Measurements from ENCODE around the gene NPHP4. TPM values are rescaled to one million over a fixed set of nuclear protein-coding genes. Genes with fewer than 3 reads are reported as not detected.

NPHP4 gene
- total RNA-seq, 1 experiment from 2014 or later, result 18.8 TPM

DNA sequence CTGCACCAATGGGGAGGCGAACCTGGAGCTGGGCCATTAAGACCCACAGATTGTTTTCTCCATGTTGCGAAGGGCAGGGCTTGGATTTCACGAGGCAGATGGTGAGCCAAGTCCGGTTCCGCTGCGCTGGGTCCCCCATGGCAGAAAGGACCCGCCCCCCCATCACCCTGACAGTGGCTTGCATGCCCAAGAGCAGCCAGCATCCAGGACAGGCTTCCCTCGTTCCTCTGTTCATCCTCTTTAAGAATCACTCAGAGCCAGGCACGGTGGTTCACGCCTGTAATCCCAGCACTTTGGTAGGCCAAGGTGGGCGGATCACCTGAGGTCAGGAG, 15.8 kb upstream of the NPHP4 start:
- Histone ChIP-seq H3K27me3 (ENCODE audit: low read length) (no peaks in the 10 kb centered on the region), H3F3A (ENCODE audit: low read length, unreplicated experiment) (no peaks in the 10 kb centered on the region), H2AFZ (ENCODE audit: low read length) (no peak overlapping the region), H3K4me1 (ENCODE audit: insufficient read depth, low read length) (no peaks in the 10 kb centered on the region), H3K9me3 (ENCODE audit: low read length) (no peaks in the 10 kb centered on the region), H3K27ac (ENCODE audit: low read length) (no peak overlapping the region), H3K4me3 (ENCODE audit: low read length) (no peak overlapping the region), H3K4me2 (ENCODE audit: low read length) (no peak overlapping the region), H4K20me1 (ENCODE audit: low read length) (no peaks in the 10 kb centered on the region), H3K36me3 (ENCODE audit: low read depth, low read length) (no peaks in the 10 kb centered on the region), H3K9ac (ENCODE audit: low read length) (no peak overlapping the region), H3K9me2 (replicated peaks; ENCODE audit: low read length) (no peaks in the 10 kb centered on the region), H3K79me2 (ENCODE audit: low read length) (no peaks in the 10 kb centered on the region)
- intact Hi-C loops (cut with micrococcal nuclease), result no loop called here
- TF ChIP-seq EZH2phosphoT487 (IDR thresholded peaks at IDR 0.05; ENCODE audit: borderline replicate concordance, low read length) (no peak), EZH2 (IDR thresholded peaks at IDR 0.05; ENCODE audit: low read length, unreplicated experiment) (no peak)
- TF ChIP-seq, protein P1, sequence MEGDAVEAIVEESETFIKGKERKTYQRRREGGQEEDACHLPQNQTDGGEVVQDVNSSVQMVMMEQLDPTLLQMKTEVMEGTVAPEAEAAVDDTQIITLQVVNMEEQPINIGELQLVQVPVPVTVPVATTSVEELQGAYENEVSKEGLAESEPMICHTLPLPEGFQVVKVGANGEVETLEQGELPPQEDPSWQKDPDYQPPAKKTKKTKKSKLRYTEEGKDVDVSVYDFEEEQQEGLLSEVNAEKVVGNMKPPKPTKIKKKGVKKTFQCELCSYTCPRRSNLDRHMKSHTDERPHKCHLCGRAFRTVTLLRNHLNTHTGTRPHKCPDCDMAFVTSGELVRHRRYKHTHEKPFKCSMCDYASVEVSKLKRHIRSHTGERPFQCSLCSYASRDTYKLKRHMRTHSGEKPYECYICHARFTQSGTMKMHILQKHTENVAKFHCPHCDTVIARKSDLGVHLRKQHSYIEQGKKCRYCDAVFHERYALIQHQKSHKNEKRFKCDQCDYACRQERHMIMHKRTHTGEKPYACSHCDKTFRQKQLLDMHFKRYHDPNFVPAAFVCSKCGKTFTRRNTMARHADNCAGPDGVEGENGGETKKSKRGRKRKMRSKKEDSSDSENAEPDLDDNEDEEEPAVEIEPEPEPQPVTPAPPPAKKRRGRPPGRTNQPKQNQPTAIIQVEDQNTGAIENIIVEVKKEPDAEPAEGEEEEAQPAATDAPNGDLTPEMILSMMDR (conservative IDR thresholded peaks at IDR 0.05; ENCODE audit: low read depth, low read length), result no peak
- DNase-seq (no peak), ATAC-seq (no peak)
- ChIA-PET CTCF (no interaction called here), POLR2A (ENCODE audit: unreplicated experiment) (no interaction called here)
- BruUV-seq (replicated peaks), result no TSS peak

DNA sequence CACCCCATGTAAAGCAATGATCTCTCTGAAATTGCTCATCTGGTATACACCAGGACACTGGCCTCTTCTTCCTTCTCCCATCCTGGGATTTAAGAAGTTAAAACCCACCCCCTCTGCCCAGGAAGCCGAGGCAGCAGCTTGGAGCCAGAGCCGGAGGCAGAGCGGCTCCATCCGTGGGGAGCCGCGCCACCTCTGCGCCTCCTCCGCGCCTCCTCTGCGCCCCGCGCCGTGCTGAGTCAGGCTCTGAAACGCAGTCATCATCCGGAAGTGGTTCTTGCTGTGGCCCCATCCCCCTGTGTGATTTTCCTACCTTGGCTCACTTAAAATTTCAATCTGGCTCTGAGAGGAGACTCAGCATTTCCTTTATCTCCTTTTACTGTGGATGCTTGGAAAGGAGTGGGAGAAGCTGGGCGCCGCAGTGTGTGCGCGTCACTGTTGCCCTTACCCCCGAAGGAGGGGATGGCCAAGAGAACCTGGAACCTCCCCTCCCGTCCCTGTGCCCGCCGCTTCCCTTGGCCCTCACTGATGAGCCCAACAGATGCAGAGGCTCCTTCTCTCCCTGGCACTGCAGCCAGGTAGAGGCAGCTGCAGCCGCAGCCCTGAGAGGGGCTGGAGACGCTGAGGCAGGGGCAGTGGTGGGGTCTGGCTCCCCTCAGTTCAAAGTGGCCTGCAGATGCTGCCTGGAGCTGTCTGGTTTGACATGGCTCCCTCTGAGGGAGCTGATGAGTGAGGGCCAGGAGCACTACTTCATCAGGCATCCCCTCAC, 15.3 kb upstream of the NPHP4 start:
- ChIA-PET CTCF (no interaction called here), POLR2A (ENCODE audit: unreplicated experiment) (no interaction called here)
- Histone ChIP-seq H3K79me2 (ENCODE audit: low read length) (no peaks in the 10 kb centered on the region), H3K27ac (ENCODE audit: low read length) (no peak overlapping the region), H3K27me3 (ENCODE audit: low read length) (no peaks in the 10 kb centered on the region), H3K9me3 (ENCODE audit: low read length) (no peaks in the 10 kb centered on the region), H3K4me3 (ENCODE audit: low read length) (no peak overlapping the region), H3F3A (ENCODE audit: low read length, unreplicated experiment) (no peaks in the 10 kb centered on the region), H3K4me1 (ENCODE audit: insufficient read depth, low read length) (no peaks in the 10 kb centered on the region), H2AFZ (ENCODE audit: low read length) (no peak overlapping the region), H4K20me1 (ENCODE audit: low read length) (no peaks in the 10 kb centered on the region), H3K9me2 (replicated peaks; ENCODE audit: low read length) (no peaks in the 10 kb centered on the region), H3K36me3 (ENCODE audit: low read depth, low read length) (no peaks in the 10 kb centered on the region), H3K9ac (ENCODE audit: low read length) (no peak overlapping the region), H3K4me2 (ENCODE audit: low read length) (no peak overlapping the region)
- no TSS peak for BruUV-seq (replicated peaks)
- ATAC-seq (no peak), DNase-seq (no peak)
- intact Hi-C loops (cut with micrococcal nuclease), result no loop called here
- TF ChIP-seq, protein P1 (conservative IDR thresholded peaks at IDR 0.05; ENCODE audit: low read depth, low read length), result no peak

DNA sequence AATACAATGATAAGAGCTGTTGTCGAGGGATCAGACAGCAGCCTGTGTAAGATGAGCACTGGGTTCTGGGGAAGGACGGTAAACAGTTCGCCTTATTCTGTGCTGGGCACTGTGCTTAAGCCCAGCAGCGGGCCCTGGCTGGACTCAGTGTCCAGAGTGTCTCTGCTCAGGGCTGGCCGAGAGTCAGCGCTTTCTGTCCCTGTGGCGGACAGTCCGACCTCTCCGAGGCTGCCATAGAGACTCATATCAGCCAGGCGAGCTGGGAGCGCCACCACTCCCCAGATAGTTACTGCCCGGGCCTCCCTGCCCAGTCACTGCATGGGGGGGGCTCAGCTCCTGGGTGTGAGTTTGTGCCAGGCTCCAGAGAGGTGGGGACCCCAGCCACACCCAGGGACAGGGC, 14.7 kb upstream of the NPHP4 start:
- Histone ChIP-seq H3K4me1 (ENCODE audit: insufficient read depth, low read length) (no peaks in the 10 kb centered on the region), H3K9me3 (ENCODE audit: low read length) (no peaks in the 10 kb centered on the region), H3K9me2 (replicated peaks; ENCODE audit: low read length) (no peaks in the 10 kb centered on the region), H3K79me2 (ENCODE audit: low read length) (no peaks in the 10 kb centered on the region), H3K27ac (ENCODE audit: low read length) (no peak overlapping the region), H4K20me1 (ENCODE audit: low read length) (no peaks in the 10 kb centered on the region), H2AFZ (ENCODE audit: low read length) (no peak overlapping the region), H3K4me2 (ENCODE audit: low read length) (no peak overlapping the region), H3K9ac (ENCODE audit: low read length) (no peak overlapping the region), H3K36me3 (ENCODE audit: low read depth, low read length) (no peaks in the 10 kb centered on the region), H3K4me3 (ENCODE audit: low read length) (no peak overlapping the region), H3F3A (ENCODE audit: low read length, unreplicated experiment) (no peaks in the 10 kb centered on the region), H3K27me3 (ENCODE audit: low read length) (no peaks in the 10 kb centered on the region)
- no TSS peak for BruUV-seq (replicated peaks)
- ATAC-seq (no peak), DNase-seq (no peak)
- ChIA-PET CTCF (no interaction called here), POLR2A (ENCODE audit: unreplicated experiment) (no interaction called here)
- intact Hi-C loops (cut with micrococcal nuclease), result no loop called here
- TF ChIP-seq, protein P1 (conservative IDR thresholded peaks at IDR 0.05; ENCODE audit: low read depth, low read length), result no peak
- TF ChIP-seq EZH2 (IDR thresholded peaks at IDR 0.05; ENCODE audit: low read length, unreplicated experiment) (no peak), EZH2phosphoT487 (IDR thresholded peaks at IDR 0.05; ENCODE audit: borderline replicate concordance, low read length) (no peak)
